GM04504 (cell line): ENCODE results near the gene THAP12.

Source experiments
- DNase-seq: peaks from one replicate; pipeline ENCODE4 v3.0.0-alpha.2; 2012; ENCODE audit warnings: low read depth

THAP12 gene

DNA sequence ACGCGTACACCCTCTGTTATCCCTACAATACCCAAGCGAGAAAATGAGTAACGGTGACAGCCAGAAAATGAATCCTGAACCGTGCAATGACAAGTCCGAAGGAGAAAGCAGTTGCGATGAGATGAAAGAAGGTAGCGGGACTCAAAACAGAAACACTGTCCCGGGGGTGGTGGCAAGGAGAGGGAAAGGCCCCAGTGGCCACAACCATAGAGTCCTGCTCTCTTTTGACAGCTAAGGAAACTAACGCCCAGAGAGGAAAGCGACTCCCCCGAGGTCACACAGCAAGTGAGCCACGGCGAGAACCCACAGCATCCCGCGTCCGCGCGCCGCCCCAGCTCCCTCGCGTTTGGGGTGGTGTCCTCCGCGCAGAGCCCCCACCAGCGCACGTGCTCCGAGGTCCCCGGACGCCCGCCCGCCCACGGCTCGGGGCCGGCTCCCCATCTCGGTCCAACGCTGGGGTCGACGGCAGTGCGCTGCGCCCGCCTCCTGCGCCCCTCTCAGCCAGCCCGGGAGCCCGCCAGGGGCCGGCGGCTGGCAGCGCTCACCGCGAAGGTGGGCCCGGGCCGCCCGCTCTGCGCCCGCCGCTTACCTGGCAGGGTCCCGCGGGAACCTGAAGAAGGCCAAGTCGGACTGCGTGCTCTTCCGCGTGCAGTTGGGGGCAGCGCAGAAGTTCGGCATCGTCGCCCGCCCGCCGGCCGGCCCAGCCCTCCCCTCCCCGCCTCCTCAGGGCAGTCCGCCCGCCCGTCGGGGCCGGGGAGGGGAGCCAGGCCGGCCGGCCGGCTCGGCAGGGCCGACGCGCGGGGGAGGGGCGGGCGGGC is 564 bp downstream of the THAP12 start:
- DNase-seq: no peak

DNA sequence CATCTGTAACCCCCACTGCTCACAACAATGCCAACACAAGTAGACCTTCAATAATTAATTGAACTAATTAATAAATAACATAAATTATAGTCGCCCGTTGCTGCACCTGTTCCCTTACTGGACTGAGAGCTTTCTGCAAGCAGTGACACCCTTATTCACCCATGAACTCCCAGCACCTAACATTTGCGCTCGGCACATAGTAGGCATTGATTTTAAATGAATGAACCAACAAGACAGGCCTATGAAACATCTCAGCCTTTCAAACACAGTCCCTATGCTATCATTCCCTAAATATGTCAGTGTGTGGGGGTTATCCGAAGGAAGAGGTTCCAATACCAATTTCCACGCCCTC is 1.1 kb downstream of the THAP12 start:
- DNase-seq: no peak

- no peak for DNase-seq
Measured at GRCh38 chr11:76376746-76377558, 4.0 kb downstream of the THAP12 start.

GRCh38 chr11:76371170-76371569 is 9.8 kb downstream of the THAP12 start:
- no peak for DNase-seq

- no peak for DNase-seq
Measured at GRCh38 chr11:76369406-76369805, 11.5 kb downstream of the THAP12 start.

DNA sequence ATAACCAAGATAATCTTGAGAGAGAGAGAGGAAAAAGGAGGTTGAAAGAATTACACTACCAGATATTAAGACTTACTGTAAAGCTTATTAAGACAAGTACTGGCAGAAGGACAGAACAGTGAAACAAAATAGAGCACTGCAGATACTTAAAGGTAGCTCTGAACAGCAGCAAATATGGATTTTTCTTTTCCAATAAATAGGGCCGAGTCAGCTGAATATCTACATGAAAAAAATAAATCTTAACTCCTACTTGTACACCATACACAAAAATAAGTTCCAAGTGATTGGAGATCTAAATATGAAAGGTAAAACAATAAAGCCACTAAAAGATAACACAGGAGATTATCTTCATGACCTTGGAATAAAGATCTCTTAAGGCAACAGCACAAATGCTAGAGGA is 12.4 kb downstream of the THAP12 start:
- no peak for DNase-seq

- no peak for DNase-seq
Measured at GRCh38 chr11:76365038-76365679, 15.8 kb downstream of the THAP12 start.

GRCh38 chr11:76362716-76363115 is 18.2 kb downstream of the THAP12 start:
- DNase-seq: no peak

- no peak for DNase-seq
Measured at GRCh38 chr11:76361776-76362175, 19.2 kb downstream of the THAP12 start.

DNA sequence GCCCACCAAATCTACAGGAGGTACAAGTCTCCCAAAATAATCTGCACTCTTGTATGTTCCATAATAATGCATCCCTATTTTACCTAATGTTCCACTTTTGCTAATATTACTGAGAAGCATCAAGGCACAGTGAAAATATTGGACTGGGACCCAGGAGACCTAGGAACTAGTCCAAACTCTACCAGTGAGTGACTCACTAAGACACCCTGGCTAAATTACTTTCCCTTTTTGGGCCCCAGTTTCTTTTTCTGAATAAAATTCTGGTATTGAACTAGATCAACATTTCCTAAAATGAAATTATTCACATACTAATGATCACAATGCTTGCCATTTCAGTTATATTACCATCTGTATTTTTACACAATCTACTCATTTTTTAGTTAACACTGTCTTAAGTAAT is 19.6 kb downstream of the THAP12 start:
- no peak for DNase-seq

DNA sequence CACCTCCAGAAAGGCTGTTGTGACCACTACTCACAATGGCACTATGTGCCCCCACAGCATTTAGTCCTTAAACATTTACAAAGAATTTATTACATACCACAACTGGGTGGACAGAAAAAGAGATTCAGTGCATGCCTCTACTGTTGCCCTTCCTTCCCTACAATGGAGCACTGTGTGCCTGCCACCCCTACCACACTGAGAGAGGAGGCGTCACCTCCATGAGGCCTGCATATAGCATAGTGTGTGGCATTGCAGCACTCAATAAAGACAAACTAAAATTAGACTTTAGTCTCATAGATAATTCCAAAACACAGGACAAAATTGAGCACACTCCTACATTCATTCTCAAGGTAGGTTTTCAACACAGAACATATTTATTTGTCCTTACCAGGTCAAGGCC is 25.8 kb downstream of the THAP12 start:
- DNase-seq: no peak

DNA sequence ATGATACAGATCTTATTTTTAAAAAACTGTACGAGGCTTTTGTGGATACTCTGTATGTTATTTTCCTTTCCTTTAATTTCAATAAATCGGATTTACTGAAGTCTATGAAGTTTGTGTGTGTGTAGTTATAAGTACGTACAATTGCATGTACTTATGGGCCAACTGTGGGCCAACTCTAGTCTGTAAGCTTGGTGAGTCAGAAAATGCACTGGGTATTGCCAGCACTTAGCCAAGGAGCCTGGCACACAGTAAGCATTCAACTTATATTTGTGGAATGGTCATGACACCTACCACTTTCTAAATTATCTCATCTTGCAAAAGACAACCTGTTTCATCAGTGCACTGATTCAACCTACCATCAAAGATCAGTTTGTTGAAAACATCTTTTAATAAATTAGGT is 32.6 kb downstream of the THAP12 start:
- DNase-seq: no peak

DNA sequence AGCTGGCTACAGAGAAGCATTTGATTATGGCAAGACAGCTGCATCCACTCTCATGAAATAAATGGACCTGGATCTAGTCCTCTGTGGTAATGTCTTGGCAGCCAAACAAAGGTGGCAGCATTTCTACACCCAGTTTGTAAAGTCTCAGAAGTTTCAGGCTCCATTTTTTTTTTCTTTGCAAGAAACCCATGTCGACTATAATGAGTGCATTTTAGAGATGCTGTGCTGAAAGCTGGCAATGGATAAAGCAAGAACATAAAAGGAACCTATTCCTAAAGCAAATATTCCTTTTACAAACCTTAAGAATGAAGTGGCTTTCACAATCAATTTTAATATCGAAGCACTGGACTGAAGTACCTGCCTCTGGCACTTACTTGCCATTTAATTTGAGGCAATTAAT is 33.5 kb downstream of the THAP12 start:
- DNase-seq: peak; percentile 23

DNA sequence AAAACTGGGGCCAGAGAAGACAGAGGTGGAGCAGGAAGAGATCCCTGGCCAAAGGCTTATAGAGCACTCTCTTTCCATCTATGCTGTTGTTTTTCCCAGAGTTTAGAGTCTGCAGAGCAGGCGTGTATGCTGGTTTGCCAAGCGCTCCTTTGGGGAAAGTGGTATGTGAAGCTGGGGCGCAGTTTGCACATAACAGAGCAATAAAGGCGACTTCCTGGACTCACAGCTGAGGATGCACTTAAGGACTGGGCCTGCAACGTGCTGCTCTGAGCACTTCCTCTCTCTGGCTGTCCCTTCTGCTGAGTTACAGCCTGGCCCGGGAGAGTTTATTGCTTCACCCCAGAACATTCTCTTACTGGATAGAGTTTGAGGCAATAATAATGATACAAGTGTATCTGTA is 41.7 kb downstream of the THAP12 start:
- DNase-seq: peak; percentile 59

DNA sequence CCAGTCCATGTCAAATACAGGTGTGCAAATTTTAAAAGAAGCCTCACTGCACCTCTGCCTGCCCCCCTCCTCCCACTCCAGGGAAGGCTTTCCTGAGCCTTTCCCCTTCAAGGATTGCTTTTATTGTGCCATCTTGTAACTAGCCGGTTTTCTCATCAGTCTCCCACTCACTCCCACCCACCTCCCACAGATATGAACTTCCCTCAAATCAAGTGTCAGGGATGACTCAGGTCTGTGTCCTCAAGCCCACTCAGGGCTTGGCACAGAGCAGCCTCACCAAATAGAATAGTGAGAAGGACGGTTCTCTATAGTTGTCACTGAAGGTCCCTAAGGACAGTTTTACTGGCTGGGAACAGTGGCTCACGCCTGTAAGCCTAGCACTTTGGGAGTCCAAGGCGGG is 43.0 kb downstream of the THAP12 start:
- DNase-seq: no peak

DNA sequence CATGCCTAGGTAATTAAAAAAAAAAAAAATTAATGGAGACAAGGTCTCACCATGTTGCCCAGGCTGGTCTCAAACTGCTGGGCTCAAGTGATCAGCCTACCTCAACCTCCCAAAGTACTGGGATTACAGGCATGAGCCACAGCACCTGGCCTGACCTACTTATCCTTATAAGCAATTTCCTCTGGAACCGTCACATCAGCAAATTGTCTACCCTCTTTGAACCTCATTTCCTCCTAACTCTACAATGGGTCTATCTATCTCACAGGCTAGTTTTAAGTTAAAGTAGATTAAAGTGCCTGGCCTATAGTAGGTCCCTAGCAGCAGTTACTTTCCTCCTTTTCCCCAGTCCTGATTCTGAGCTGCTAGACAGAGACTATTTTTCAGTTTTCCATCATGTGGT is 43.5 kb downstream of the THAP12 start:
- no peak for DNase-seq

DNA sequence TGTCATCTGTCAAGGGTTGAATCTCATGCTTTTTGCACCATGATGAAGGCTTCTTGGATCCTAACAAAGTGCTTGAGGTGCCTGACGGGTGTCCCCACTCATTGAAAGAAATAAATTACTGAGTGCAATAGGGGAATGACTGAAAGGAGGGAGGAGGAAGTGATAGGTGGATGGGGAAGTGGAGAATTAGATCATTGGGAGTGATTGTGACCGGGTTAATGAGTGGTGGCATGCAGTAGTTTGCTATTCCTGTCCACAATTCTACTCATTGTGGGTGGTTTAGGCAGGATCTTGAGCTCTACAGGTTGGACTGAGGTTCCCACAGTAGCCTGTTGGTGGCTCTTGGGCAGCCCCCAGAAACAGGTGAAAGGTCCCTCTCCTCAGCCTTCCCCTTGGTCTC is 44.3 kb downstream of the THAP12 start:
- no peak for DNase-seq

DNA sequence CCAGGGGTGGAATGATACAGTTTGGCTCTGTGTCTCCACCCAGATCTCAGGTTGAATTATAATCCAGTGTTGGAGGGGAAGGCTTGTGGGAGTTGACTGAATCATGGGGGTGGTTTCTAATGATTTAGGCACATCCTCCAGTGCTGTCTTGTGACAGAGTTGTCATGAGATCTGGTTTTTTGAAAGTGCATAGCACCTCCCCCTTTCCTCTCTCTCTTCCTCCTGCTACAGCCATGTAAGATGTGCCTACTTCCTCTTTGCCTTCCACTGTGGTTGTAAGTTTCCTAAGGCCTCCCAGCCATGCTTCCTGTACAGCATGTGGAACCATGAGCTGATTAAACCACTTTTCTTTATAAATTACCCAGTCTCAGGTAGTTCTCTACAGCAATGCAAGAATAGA is 45.1 kb downstream of the THAP12 start:
- DNase-seq: no peak

DNA sequence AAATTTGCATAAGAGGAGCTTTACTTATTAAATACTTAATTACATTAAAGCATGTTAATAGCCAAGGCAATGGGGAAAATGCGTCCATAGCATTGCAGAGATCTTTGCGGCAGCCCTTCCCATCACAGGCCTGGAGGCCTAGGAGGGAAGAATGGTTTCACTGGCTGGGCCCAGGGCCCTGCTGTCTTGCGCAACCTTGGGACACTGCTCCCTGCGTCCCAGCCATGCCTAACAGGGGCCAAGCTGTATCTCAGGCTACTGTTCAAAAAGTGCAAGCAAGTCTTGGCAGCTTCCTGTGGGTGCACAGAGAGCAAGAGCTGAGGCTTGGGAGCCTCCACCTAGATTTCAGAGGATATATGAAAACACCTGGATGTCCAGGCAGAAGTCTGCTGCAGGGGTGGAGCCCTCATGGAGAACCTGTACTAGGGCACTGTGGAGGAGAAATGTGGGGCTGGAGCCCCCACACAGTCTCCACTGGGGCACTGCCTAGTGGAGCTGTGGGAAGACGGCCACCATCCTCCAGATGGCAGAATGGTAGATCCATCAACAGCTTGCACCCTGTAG is 46.0 kb downstream of the THAP12 start:
- no peak for DNase-seq

DNA sequence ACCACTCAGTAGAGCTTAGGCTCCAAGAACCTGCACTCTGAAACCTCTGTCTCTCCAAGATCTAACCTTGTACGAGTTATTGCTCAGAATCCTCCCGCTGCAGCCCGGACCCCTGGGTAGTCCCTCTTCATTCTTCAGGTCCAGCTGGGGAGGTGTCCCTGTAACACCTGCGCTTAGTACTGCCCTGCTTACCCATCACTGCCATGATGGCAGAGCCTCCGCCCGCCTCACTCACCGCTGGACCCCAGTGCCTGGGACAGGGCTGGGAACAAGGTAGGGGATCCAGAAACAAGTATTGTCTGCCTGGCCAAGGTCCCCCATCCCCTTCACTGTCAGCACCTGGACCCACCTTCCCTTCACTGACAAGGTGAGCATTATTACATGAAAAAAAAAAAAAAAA is 50.3 kb downstream of the THAP12 start:
- DNase-seq: no peak

- DNase-seq: no peak
Measured at GRCh38 chr11:76329983-76330382, 50.9 kb downstream of the THAP12 start.

DNA sequence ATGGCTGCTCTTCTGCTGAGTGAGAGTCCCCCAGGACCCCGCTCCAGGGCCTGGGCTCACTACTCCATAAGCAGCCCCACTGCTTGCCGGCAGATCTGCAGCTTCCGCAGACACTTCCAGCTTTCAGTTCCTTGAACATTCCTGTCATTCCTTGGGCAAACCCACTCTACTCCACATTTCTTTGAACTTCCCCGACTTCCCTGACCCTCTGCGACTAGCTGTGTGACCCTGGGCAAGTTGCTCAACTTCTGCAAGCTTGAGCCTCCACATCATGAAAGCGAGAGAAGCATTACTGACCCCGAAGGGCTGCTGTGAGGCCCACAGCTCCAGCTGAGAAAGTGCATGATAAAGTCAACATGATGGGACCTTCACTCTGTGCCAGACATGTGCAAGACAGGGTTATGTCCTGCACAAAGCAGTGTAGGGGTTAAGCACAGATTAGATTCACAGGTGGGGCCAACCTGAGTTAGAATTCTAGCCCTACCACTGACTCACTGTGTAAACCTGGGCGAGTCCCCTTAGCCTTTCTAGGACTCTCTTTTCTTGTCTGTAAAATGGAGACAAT is 51.8 kb downstream of the THAP12 start:
- DNase-seq: no peak
